Measurements from ENCODE around the gene TSHZ1.
A peak's percentile ranks its signal among the peaks of the same experiment; 100 is the strongest.

The TSHZ1 gene, protein sequence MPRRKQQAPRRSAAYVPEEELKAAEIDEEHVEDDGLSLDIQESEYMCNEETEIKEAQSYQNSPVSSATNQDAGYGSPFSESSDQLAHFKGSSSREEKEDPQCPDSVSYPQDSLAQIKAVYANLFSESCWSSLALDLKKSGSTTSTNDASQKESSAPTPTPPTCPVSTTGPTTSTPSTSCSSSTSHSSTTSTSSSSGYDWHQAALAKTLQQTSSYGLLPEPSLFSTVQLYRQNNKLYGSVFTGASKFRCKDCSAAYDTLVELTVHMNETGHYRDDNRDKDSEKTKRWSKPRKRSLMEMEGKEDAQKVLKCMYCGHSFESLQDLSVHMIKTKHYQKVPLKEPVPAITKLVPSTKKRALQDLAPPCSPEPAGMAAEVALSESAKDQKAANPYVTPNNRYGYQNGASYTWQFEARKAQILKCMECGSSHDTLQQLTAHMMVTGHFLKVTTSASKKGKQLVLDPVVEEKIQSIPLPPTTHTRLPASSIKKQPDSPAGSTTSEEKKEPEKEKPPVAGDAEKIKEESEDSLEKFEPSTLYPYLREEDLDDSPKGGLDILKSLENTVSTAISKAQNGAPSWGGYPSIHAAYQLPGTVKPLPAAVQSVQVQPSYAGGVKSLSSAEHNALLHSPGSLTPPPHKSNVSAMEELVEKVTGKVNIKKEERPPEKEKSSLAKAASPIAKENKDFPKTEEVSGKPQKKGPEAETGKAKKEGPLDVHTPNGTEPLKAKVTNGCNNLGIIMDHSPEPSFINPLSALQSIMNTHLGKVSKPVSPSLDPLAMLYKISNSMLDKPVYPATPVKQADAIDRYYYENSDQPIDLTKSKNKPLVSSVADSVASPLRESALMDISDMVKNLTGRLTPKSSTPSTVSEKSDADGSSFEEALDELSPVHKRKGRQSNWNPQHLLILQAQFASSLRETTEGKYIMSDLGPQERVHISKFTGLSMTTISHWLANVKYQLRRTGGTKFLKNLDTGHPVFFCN (N-terminal part only)

DNA sequence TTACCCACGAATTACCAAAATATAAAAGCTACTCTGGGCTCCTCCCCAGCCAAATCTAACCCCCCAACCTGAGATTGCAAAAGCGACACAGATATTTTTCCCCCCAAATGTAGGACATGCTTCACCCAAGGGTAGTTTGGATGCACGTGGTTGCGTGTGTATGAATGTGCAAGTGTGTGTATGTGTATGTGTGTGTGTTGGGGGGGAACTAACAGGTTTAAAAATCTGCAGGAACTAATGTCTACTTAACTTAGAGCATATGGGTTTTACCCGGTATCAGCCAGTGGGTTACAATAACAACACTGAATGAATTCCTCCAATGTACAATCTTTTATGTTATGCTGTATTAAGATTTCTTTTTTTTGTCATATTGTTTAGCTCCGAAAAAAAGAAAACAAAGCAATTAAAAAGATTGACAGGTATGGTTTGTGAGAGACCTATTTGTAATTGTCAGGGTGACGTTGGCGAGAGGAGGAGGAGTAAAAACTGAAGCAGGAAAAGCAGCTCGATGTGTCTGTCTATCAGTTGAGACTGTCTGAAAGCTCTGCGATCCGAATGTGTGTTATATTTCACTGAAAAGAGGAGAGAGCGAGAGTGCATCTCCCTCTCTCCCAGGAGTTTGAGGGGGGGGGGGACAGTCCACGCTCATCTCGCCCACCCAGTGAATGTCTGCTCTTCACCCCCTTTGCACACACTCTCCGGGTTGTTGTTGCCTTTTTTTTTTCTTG is at the start of gene TSHZ1:
Gene TSHZ1 (plus strand): TSS at position 524 of the 728 bp plus-strand sequence. CDS start 1,080 bp downstream, outside the sequence.
- in situ Hi-C loops (cut with HindIII; ENCODE audit: low sequenced_read_pairs), result no loop called here
- H3K4me3 ChIP-seq (ENCODE audit: low read depth, low read length), result peak within 1 kb of the TSS; percentile 87
- TF ChIP-seq, protein P1, sequence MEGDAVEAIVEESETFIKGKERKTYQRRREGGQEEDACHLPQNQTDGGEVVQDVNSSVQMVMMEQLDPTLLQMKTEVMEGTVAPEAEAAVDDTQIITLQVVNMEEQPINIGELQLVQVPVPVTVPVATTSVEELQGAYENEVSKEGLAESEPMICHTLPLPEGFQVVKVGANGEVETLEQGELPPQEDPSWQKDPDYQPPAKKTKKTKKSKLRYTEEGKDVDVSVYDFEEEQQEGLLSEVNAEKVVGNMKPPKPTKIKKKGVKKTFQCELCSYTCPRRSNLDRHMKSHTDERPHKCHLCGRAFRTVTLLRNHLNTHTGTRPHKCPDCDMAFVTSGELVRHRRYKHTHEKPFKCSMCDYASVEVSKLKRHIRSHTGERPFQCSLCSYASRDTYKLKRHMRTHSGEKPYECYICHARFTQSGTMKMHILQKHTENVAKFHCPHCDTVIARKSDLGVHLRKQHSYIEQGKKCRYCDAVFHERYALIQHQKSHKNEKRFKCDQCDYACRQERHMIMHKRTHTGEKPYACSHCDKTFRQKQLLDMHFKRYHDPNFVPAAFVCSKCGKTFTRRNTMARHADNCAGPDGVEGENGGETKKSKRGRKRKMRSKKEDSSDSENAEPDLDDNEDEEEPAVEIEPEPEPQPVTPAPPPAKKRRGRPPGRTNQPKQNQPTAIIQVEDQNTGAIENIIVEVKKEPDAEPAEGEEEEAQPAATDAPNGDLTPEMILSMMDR (IDR thresholded peaks at IDR 0.05; ENCODE audit: low read depth, low read length, missing control alignments), result no peak
- peak; percentile 76 for DNase-seq (ENCODE audit: low read depth)

DNA sequence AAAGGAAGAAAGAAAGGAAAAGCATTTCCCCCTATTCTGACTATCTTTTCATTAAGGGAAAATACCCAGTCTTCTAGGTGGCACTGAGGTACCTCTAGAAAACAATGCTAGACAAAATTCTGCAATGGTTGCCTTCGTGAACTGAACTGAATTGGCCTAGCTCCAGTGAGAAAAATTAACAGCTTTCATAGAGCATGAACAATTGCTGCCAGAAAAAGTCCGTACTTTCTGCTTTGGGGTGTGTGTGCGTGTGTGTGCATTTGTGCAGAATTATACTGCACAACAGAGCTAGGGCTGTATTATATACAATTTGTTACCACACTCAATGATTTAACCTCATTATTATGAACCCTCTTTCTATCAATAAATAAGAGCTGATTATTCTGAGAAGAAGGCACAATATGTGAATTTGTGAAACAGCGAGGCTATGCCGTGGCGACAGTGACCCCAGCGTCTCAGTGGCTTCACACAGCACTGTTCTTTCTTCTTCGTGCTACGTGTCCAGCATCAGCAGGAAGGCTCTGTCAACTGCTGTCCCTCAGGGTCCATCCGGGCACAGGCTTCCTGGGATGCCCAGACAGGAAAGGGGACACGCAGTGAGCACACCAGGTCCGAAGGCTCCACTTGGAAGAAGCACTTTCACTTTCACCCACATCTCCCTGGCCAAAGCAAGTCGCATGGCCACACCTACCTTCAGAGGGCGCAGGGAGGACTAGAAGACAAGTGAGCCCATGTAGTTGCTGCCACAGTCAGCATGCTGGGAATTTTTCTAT is 49.2 kb upstream of the TSHZ1 start:
- in situ Hi-C loops (cut with HindIII; ENCODE audit: low sequenced_read_pairs), result no loop called here
- DNase-seq (ENCODE audit: low read depth), result peak; percentile 15
- TF ChIP-seq, protein P1 (IDR thresholded peaks at IDR 0.05; ENCODE audit: low read depth, low read length, missing control alignments), result peak; percentile 19
- peak overlapping the region; percentile 40 for H3K4me3 ChIP-seq (ENCODE audit: low read depth, low read length)

DNA sequence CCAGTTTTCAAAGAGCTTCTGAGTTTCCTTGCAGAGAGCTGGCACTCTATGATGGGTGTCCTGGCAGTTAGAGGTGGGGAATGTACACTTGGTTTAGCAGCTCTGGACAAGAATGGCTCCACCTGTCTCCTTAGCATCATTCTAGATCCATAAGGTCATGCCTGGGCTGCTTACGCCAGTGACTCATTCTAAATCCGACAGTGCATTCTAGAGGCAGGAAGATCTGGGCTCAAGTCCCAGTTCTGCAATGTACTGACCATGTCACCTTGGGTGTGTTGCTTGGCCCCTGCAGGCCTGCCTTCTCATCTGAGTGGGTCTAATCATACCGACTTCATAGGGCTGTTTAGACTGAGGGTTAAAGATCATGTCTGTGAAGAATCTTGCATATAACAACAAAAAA is 48.1 kb upstream of the TSHZ1 start:
- TF ChIP-seq, protein P1 (IDR thresholded peaks at IDR 0.05; ENCODE audit: low read depth, low read length, missing control alignments), result no peak
- DNase-seq (ENCODE audit: low read depth), result peak; percentile 35
- H3K4me3 ChIP-seq (ENCODE audit: low read depth, low read length), result no peak overlapping the region
- in situ Hi-C loops (cut with HindIII; ENCODE audit: low sequenced_read_pairs), result no loop called here

DNA sequence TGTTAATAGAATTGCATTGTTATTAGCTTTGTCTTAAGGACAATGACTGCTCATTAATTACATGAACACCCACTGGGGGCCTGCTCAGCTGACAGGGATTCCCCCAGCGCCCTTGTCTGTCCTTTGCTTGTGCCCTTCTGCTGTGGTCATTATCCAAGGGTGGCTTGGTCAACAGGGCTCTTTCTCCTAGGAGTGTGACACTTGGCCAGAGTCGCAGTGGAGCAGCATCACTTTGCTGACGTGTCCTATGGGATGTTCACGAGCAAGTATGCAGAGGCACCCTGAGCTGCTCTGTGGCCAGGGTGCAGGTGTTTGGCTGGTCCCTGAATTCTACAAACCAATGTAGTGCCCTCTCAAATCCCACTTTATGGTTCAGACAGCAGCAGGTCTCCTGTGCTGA is 47.6 kb upstream of the TSHZ1 start:
- TF ChIP-seq, protein P1 (IDR thresholded peaks at IDR 0.05; ENCODE audit: low read depth, low read length, missing control alignments), result no peak
- in situ Hi-C loops (cut with HindIII; ENCODE audit: low sequenced_read_pairs), result no loop called here
- DNase-seq (ENCODE audit: low read depth), result no peak
- H3K4me3 ChIP-seq (ENCODE audit: low read depth, low read length), result no peak overlapping the region

DNA sequence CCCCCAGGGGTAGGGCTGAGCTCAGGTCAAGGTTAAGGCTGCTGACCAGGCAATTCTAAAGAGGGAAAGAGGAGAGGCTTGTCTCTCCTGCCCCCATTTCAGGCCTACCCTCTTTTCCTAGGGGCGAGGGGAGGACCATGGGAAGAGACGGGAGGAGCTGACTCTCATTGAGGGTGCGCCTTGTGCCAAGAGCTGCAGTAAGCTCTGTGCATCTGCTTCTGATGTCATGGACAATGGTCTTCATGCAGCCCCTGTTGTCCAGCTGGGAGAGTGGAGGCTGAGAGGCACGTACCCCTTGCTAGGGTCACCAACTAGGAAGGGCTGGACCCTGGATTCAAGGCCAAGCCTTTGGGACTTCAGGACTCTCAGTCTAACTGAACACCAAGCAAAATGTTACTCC is 46.9 kb upstream of the TSHZ1 start:
- no peak for DNase-seq (ENCODE audit: low read depth)
- H3K4me3 ChIP-seq (ENCODE audit: low read depth, low read length), result no peak overlapping the region
- in situ Hi-C loops (cut with HindIII; ENCODE audit: low sequenced_read_pairs), result no loop called here
- TF ChIP-seq, protein P1 (IDR thresholded peaks at IDR 0.05; ENCODE audit: low read depth, low read length, missing control alignments), result no peak
